Measurements from ENCODE around the gene ARID3A.

Gene ARID3A

DNA sequence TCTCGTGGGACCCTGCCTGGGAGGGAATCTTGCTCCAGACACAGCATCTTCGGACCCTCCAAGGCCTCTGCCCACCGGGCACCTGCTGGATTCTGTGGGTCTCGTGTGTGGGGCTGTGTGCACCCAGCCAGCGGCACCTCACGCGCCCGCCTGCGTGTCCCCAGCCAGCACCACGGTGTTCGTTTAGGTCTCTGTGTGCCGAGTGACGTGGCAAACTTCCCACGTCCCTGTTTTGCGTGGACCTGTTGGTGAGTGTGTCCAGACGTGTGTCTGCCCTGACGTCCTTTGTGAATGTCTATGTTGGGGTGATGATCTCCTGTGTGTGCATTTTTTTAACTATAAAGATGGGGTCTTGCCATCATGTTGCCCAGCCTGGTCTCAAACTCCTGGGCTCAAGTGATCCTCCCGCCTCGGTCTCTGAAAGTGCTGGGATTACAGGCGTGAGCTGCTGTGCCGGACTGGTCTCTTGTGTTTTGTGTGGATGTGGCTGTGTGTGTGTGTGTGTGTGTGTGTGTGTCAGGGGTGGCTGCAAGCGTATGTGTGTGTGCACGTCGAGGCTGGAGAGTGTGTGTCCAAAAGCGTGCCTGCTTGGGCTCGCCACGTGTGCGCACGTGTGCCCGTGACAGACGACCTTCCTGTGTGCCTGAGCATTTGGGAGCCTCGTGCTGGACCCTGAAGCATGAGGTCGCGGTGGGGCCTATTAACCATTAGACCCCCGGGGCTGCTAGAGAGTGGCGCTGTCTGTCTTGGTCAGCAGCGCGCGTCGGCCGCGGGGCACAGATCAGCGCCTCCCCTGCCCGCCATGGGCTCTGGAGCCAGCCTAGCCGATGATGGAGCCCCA, 15.7 kb downstream of the ARID3A start:
- no peaks in the 10 kb centered on the region for H3K9me2 ChIP-seq (replicated peaks; ENCODE audit: insufficient read depth, low read length)
- no peaks in the 10 kb centered on the region for H3K9me3 ChIP-seq (replicated peaks; ENCODE audit: insufficient read depth, low read length)
- no peak overlapping the region for H2AFZ ChIP-seq (ENCODE audit: low read length)
- TF ChIP-seq EZH2phosphoT487 (IDR thresholded peaks at IDR 0.05; ENCODE audit: low read length), result no peak
- H3K4me3 ChIP-seq (ENCODE audit: low read length), result no peak overlapping the region
- no peak overlapping the region for H3K9ac ChIP-seq (ENCODE audit: low read length)
- H3F3A ChIP-seq (ENCODE audit: insufficient read depth, low read length), result no peaks in the 10 kb centered on the region
- H4K20me1 ChIP-seq (ENCODE audit: insufficient read depth, low read length), result no peaks in the 10 kb centered on the region
- no peaks in the 10 kb centered on the region for H3K4me1 ChIP-seq (ENCODE audit: low read length)
- H3K79me2 ChIP-seq (ENCODE audit: low read length), result peaks cover 46% of the 10 kb centered on the region
- H3K27me3 ChIP-seq (replicated peaks; ENCODE audit: insufficient read depth, low read length), result no peaks in the 10 kb centered on the region
- no peak for DNase-seq
- no peak overlapping the region for H3K27ac ChIP-seq (ENCODE audit: low read length)
- no peak overlapping the region for H3K4me2 ChIP-seq (ENCODE audit: low read depth, low read length)
- H3K36me3 ChIP-seq (replicated peaks; ENCODE audit: insufficient read depth, low read length), result no peaks in the 10 kb centered on the region

DNA sequence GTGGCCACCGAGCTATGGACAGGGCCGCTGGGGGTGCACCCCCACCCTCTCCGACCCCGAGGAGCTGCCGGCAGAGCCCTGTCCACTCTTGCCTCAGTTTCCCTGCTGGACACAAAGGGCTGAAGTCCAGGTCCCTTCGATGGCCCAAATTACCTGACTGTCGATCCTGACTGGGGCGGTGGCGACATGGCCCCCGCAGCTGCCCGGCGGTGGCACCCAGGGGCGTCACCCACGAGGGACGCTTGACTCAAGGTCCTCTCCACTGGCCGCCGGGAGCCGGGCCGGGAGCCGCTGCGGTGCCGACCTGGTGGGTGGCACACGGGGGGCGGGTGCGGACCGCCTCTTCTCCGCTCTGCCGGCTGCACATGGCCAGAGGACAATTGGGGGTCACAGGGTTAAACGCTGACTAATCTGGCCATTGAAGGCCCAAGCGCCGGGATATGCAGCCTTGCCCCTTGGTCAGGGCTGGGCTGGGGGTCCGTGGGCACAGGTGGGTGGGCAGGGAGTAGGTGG, 16.4 kb downstream of the ARID3A start:
- H3K27me3 ChIP-seq (replicated peaks; ENCODE audit: insufficient read depth, low read length), result no peaks in the 10 kb centered on the region
- no peaks in the 10 kb centered on the region for H3F3A ChIP-seq (ENCODE audit: insufficient read depth, low read length)
- H3K79me2 ChIP-seq (ENCODE audit: low read length), result peaks cover 46% of the 10 kb centered on the region
- H3K9me2 ChIP-seq (replicated peaks; ENCODE audit: insufficient read depth, low read length), result no peaks in the 10 kb centered on the region
- TF ChIP-seq EZH2 (optimal IDR thresholded peaks at IDR 0.05; ENCODE audit: low read depth, low read length) (no peak), EZH2phosphoT487 (IDR thresholded peaks at IDR 0.05; ENCODE audit: low read length) (no peak)
- TF ChIP-seq, protein P1, sequence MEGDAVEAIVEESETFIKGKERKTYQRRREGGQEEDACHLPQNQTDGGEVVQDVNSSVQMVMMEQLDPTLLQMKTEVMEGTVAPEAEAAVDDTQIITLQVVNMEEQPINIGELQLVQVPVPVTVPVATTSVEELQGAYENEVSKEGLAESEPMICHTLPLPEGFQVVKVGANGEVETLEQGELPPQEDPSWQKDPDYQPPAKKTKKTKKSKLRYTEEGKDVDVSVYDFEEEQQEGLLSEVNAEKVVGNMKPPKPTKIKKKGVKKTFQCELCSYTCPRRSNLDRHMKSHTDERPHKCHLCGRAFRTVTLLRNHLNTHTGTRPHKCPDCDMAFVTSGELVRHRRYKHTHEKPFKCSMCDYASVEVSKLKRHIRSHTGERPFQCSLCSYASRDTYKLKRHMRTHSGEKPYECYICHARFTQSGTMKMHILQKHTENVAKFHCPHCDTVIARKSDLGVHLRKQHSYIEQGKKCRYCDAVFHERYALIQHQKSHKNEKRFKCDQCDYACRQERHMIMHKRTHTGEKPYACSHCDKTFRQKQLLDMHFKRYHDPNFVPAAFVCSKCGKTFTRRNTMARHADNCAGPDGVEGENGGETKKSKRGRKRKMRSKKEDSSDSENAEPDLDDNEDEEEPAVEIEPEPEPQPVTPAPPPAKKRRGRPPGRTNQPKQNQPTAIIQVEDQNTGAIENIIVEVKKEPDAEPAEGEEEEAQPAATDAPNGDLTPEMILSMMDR (IDR thresholded peaks at IDR 0.05; ENCODE audit: low read length), result no peak
- H3K4me3 ChIP-seq (ENCODE audit: low read length), result no peak overlapping the region
- no peaks in the 10 kb centered on the region for H3K36me3 ChIP-seq (replicated peaks; ENCODE audit: insufficient read depth, low read length)
- H3K9ac ChIP-seq (ENCODE audit: low read length), result no peak overlapping the region
- no peak overlapping the region for H3K4me2 ChIP-seq (ENCODE audit: low read depth, low read length)
- no peaks in the 10 kb centered on the region for H4K20me1 ChIP-seq (ENCODE audit: insufficient read depth, low read length)
- H3K9me3 ChIP-seq (replicated peaks; ENCODE audit: insufficient read depth, low read length), result no peaks in the 10 kb centered on the region
- no peak overlapping the region for H2AFZ ChIP-seq (ENCODE audit: low read length)
- no peaks in the 10 kb centered on the region for H3K4me1 ChIP-seq (ENCODE audit: low read length)
- DNase-seq, result no peak
- H3K27ac ChIP-seq (ENCODE audit: low read length), result no peak overlapping the region

DNA sequence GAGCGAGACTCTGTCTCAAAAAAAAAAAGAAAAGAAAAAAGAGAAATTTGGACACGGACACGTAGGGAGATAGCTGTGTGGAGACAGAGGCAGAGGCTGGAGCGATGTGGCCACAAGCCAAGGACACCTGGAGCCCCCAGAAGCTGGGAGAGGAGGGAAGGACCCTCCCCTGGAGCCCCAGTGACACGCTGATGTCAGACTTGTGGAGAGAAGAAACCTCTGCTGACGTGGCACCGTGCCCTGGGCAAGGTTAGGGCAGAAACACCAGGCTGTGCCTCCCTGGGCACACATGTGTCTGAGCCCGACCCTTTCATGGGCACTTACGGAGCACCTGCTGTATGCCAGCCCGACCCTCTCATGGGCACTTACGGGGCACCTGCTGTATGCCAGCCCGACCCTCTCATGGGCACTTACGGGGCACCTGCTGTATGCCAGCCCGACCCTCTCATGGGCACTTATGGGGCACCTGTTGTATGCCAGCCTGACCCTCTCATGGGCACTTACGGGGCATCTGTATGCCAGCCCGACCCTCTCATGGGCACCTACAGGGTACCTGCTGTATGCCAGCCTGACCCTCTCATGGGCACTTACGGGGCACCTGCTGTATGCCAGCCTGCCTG, 17.8 kb downstream of the ARID3A start:
- no peaks in the 10 kb centered on the region for H3K27me3 ChIP-seq (replicated peaks; ENCODE audit: insufficient read depth, low read length)
- H3F3A ChIP-seq (ENCODE audit: insufficient read depth, low read length), result no peaks in the 10 kb centered on the region
- no peak overlapping the region for H3K9ac ChIP-seq (ENCODE audit: low read length)
- H3K4me1 ChIP-seq (ENCODE audit: low read length), result no peaks in the 10 kb centered on the region
- H2AFZ ChIP-seq (ENCODE audit: low read length), result no peak overlapping the region
- H4K20me1 ChIP-seq (ENCODE audit: insufficient read depth, low read length), result no peaks in the 10 kb centered on the region
- H3K27ac ChIP-seq (ENCODE audit: low read length), result no peak overlapping the region
- no peak overlapping the region for H3K4me2 ChIP-seq (ENCODE audit: low read depth, low read length)
- H3K79me2 ChIP-seq (ENCODE audit: low read length), result peaks cover 42% of the 10 kb centered on the region
- no peak for DNase-seq
- H3K36me3 ChIP-seq (replicated peaks; ENCODE audit: insufficient read depth, low read length), result no peaks in the 10 kb centered on the region
- no peak overlapping the region for H3K4me3 ChIP-seq (ENCODE audit: low read length)
- H3K9me2 ChIP-seq (replicated peaks; ENCODE audit: insufficient read depth, low read length), result no peaks in the 10 kb centered on the region
- H3K9me3 ChIP-seq (replicated peaks; ENCODE audit: insufficient read depth, low read length), result no peaks in the 10 kb centered on the region
- TF ChIP-seq EZH2 (optimal IDR thresholded peaks at IDR 0.05; ENCODE audit: low read depth, low read length), result no peak
- TF ChIP-seq EZH2phosphoT487 (IDR thresholded peaks at IDR 0.05; ENCODE audit: low read length), result no peak
- TF ChIP-seq, protein P1 (IDR thresholded peaks at IDR 0.05; ENCODE audit: low read length), result no peak

Data from MM.1S (cell line).